Glutamatergic neuron (in vitro differentiated cells): ENCODE results near the gene NOL4. TPM values are rescaled to one million over a fixed set of nuclear protein-coding genes. Genes with fewer than 3 reads are reported as not detected.
"Not testable (repeated sequence)": the region's sequence is repeated elsewhere in the genome, so short reads cannot be mapped to it uniquely, and the experiment has no call there.

Experiments
- DNase-seq: peaks from one replicate; pipeline ENCODE4 v3.0.0; 2022
- H3K27ac Mint-ChIP-seq: one replicate; pipeline ENCODE4 v1.8.0; 2020; ENCODE audit warnings: mild to moderate bottlenecking, mixed read lengths, inconsistent platforms; ENCODE audit not compliant: unreplicated experiment
- H3K27me3 Mint-ChIP-seq: one replicate; pipeline ENCODE4 v1.8.0; 2020; ENCODE audit warnings: mild to moderate bottlenecking, moderate library complexity, mixed read lengths, inconsistent platforms; ENCODE audit not compliant: unreplicated experiment
- H3K36me3 Mint-ChIP-seq: one replicate; pipeline ENCODE4 v1.8.0; 2020; ENCODE audit warnings: mild to moderate bottlenecking, mixed read lengths, inconsistent platforms; ENCODE audit not compliant: unreplicated experiment
- H3K4me1 Mint-ChIP-seq: one replicate; pipeline ENCODE4 v1.8.0; 2020; ENCODE audit warnings: mild to moderate bottlenecking, low read depth, mixed read lengths, inconsistent platforms; ENCODE audit not compliant: unreplicated experiment
- H3K4me3 Mint-ChIP-seq: one replicate; pipeline ENCODE4 v1.8.0; 2020; ENCODE audit warnings: mild to moderate bottlenecking, mixed read lengths, inconsistent platforms; ENCODE audit not compliant: unreplicated experiment
- H3K9me3 Mint-ChIP-seq: one replicate; pipeline ENCODE4 v1.8.0; 2020; ENCODE audit warnings: mild to moderate bottlenecking, moderate library complexity, mixed read lengths, inconsistent platforms; ENCODE audit not compliant: unreplicated experiment
- CTCF ChIP-seq: fragments of 200-600 bp; sonication (generic); IDR thresholded peaks from one replicate; pipeline ENCODE4 v1.5.0; 2021; ENCODE audit not compliant: partially characterized antibody, unreplicated experiment
- long read RNA-seq: library from polyadenylated mRNA; unstranded; transcript quantifications from one replicate; pipeline ENCODE4 v2.0.0, GENCODE V29; 2020; ENCODE audit not compliant: unreplicated experiment
- total RNA-seq: library from RNA; stranded (reverse); fragmentation: NEBNext Ultra II Directional; extraction: Animal tissue kit (Norgen Biotek cat#: 25700); gene quantifications from one replicate; pipeline ENCODE4 v1.2.1, GENCODE V29; 2021; ENCODE audit not compliant: unreplicated experiment

Gene NOL4, protein sequence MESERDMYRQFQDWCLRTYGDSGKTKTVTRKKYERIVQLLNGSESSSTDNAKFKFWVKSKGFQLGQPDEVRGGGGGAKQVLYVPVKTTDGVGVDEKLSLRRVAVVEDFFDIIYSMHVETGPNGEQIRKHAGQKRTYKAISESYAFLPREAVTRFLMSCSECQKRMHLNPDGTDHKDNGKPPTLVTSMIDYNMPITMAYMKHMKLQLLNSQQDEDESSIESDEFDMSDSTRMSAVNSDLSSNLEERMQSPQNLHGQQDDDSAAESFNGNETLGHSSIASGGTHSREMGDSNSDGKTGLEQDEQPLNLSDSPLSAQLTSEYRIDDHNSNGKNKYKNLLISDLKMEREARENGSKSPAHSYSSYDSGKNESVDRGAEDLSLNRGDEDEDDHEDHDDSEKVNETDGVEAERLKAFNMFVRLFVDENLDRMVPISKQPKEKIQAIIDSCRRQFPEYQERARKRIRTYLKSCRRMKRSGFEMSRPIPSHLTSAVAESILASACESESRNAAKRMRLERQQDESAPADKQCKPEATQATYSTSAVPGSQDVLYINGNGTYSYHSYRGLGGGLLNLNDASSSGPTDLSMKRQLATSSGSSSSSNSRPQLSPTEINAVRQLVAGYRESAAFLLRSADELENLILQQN
- total RNA-seq = 8.6 TPM
- long read RNA-seq, partial matches to known transcripts = 0 of 2 reads
- long read RNA-seq, other reads (novel, unspliced or antisense) = 1 of 2 reads

DNA sequence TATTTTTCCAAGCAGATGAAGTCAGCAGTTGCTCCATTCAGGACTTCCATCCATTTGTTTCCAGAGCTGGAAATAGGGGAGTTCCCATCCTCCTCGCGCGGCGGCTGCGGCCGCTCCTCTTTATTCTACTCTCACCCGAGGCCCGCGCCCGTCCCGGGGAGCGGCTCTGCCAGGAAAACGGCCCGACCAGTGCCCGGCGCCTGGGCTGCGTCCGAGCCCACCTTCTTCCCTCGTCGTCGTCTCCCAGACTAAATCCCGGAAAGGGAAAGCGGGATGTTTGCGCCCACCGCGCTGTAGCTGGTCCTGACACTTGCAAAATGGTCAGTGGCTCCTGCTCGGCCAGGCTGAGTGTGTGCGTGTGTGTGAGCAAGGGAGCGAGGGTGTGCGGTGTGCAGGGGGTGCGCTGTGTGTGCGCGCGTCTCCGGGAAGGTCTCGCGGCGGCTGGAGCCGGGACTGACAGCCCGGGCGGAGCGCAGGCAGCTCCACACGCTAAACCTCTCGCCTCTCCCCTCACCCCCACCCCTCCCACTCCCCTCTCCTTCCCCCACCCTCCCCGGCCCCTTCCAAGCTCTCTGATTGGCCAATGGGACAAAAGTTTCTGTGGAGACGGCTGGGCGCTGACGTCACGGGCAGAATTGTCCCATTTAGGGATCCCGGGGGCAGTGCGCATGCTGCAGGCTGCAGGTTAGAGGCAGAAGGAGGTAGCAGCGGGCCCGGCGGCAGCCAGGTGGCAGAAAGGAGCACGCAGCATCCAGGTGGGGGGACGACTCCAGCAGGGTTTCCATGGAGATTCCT lies at the start of gene NOL4:
Gene NOL4, minus strand, starts transcription at position 491 of the 795 bp plus-strand sequence. CDS start 1,660 bp downstream, outside the sequence.
- Mint-ChIP-seq H3K36me3 (no peaks in the 10 kb centered on the region), H3K4me1 (peaks cover 8% of the 10 kb centered on the region), H3K9me3 (peaks cover 3% of the 10 kb centered on the region), H3K27ac (peak within 1 kb of the TSS; percentile 59), H3K27me3 (peaks cover 8% of the 10 kb centered on the region), H3K4me3 (peak within 1 kb of the TSS; percentile 90)
- DNase-seq = peak; percentile 85
- TF ChIP-seq CTCF = no peak

- H3K4me3 Mint-ChIP-seq, H3K27ac Mint-ChIP-seq, H3K9me3 Mint-ChIP-seq, H3K4me1 Mint-ChIP-seq, H3K27me3 Mint-ChIP-seq, DNase-seq, H3K36me3 Mint-ChIP-seq: not testable (repeated sequence)
Observed at GRCh38 chr18:34266029-34266428, 41.3 kb upstream of the NOL4 start.

DNA sequence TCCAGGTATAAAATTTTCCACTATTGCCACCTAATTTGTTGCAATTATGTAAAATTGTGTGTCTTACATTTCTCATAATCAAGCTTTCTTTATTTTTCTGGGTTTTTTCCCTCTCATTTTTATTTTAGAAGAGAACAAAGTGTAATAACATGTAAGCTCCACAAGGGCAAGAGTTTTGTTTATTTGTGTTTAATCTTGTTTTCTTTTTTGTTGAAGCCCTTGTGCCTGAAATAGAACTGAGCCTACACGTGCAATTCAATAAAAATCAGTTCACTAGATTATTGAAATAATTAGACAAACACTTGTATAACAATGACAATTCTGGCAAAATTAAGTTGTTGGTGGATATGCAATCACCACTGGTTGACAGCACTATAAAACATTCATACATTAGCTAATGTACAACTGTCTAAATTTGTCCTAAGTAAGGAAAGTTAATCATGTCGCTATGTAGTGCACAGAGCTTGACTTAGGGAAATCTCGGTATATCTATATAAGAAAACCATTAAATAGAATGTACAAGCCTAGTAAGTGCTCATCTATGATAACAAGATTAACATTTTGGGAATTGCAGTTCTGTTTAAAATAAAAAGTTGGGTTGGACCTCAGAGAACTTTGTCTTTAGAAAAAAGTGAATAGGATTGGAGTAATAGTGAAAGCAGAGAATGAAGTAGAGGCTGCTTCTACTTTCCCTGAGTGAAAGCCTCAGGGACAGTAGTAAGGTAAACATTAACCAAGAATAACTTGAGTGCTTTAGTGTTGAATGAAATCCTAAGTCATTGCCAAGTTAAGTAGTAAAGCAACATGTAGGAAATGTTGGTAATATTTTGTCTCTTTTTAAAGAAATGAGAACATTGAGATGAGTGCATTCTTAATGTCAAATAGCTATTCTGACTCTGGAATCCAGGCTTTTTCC lies 37.4 kb upstream of the NOL4 start:
- H3K9me3 Mint-ChIP-seq = no peaks in the 10 kb centered on the region
- no peak for DNase-seq
- H3K27ac Mint-ChIP-seq = no peak overlapping the region
- H3K4me3 Mint-ChIP-seq = no peak overlapping the region
- peaks cover 9% of the 10 kb centered on the region for H3K36me3 Mint-ChIP-seq
- no peaks in the 10 kb centered on the region for H3K4me1 Mint-ChIP-seq
- peaks cover 1% of the 10 kb centered on the region for H3K27me3 Mint-ChIP-seq
- TF ChIP-seq CTCF = peak; percentile 44

- no peak for TF ChIP-seq CTCF
- DNase-seq = no peak
- H3K27ac Mint-ChIP-seq = no peak overlapping the region
- H3K4me1 Mint-ChIP-seq = no peaks in the 10 kb centered on the region
- no peak overlapping the region for H3K4me3 Mint-ChIP-seq
- H3K27me3 Mint-ChIP-seq = no peaks in the 10 kb centered on the region
- H3K36me3 Mint-ChIP-seq = no peaks in the 10 kb centered on the region
- no peaks in the 10 kb centered on the region for H3K9me3 Mint-ChIP-seq
Observed at GRCh38 chr18:34258176-34258575, 33.5 kb upstream of the NOL4 start.
